Nucleus accumbens (tissue), 56 donors: Measurements from ENCODE around the gene GLI3.
A peak's percentile ranks its signal among the peaks of the same experiment; 100 is the strongest.

ENCODE experiments used
- DNase-seq, 56 donors: peaks; one replicate each; lab custom pipeline; 2025; lab: John Stamatoyannopoulos, UW

Gene GLI3

GRCh38 chr7:42065015-42065414 lies 172.0 kb downstream of the GLI3 start:
- no peak for DNase-seq

DNA sequence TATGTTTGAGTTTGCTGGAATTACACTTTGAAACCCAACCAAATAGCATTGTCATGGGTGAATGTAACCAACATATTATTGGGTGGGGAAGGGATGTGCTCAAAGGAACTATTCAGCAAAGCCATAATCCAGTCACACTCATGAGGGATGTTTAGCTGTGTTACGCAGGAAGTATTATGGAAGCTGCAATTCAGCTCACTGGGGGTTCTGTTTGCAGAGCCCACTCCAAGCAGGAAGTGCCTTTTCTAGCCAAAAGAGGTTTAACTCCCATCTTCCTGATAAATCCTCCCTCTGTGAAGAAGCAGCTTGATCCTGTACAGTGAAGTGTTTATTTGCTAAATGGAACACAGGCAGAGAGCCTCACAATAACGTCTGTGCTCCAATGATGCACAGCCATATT lies 172.5 kb downstream of the GLI3 start:
- DNase-seq = no peak

GRCh38 chr7:42059275-42059674 lies 177.7 kb downstream of the GLI3 start:
- DNase-seq = no peak

DNA sequence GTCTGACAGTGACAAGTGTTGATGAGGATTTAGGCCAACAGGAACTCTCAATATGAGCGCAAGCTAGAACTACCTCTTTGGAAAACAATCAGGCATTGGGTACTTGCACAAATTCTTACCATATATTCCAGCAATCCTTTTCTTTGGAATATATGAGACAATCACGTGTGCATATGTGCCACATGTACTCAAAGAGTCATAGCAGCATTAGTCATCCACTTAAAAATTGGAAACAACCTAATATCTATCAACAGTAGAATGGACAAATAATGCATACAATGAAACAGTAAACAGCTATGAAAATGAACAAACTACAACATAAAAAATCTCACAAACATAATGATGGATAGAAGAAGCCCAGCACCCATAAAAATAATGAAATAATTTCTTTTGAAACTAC lies 179.7 kb downstream of the GLI3 start:
- no peak for DNase-seq

DNA sequence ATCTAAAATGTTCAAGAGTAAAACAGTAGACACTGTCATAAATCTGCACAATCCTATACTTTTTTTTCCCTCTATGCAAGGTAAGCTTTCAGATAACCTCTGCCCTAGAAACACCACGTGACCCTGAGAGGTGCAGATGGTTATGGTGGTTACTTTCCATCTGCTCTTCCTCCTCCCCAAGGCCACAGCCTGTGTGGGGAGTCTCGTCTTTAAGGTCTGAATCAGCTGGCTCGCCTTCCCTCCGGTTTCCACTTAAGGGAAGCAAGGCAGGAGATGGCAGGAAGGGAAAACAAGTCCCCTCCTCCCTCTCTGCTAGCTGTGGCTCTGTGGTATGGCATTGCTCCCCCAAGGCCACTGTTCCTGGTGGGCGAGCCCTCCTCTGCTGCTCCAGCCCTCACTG lies 181.8 kb downstream of the GLI3 start:
- DNase-seq = no peak

DNA sequence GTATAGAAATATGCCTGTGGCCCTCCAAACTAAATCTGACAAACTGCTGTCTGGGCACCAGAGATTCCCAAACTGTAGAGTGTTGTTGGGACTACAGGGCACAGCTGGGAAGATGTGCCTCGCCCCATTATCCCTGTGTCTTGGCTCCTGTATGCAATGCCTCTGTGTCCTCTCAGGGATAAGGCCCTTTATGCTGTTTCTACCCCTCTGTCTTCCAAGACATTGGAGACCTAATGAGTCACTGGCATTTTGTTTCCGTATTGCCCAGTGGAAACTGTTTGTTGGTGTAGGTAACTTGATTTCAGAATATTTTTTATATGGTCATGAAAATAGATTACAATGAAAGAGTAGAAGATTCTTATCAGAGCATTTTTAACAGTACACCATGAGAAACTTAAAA lies 183.2 kb downstream of the GLI3 start:
- DNase-seq = no peak

DNA sequence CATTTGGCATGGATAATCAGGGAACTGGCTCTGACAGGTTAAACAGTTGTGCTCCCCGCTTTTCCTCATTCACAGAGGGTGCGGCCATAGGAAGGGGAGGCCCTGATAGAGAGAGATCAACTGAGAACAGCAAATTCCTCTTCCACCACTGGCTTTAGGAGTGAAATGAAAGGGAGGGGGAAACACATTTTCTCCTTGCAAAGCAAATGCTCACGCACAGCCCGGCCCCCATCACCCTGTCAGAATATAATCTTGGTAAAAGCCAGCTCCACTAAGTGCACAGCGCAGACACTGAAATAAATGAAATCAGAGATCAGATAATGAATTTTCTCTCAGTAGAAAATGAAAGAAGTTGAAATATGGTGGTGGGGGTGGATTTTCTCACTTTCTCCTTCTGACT lies 187.2 kb downstream of the GLI3 start:
- DNase-seq = no peak

GRCh38 chr7:42046483-42046882 lies 190.5 kb downstream of the GLI3 start:
- DNase-seq = no peak

- DNase-seq = no peak
Observed at GRCh38 chr7:42045961-42046360, 191.0 kb downstream of the GLI3 start.

GRCh38 chr7:42039921-42040320 lies 197.1 kb downstream of the GLI3 start:
- DNase-seq = no peak

- peak in 6 of 56 donors; percentile 5 to 45 (median 22) for DNase-seq
Observed at GRCh38 chr7:42035210-42035609, 201.8 kb downstream of the GLI3 start.

DNA sequence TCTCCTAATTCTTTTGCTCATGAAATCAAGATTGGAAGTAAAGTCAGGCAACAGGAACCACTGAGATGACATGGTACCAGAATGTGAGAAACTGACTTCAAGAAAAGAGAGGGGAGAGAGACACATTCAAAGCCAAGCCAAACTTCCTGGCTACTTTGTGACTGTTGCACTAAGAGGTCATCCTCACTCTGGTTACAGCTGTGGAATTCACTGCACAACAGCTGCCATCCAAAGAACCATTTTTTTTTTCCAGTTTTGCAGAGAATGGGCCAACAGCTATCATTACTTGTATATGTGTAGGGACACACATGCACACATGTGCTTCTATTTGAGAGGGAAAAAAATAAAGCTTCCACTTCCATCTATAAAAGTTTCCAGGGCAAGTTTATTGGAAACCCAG lies 203.5 kb downstream of the GLI3 start:
- no peak for DNase-seq

GRCh38 chr7:42029405-42029804 lies 207.6 kb downstream of the GLI3 start:
- DNase-seq = no peak

DNA sequence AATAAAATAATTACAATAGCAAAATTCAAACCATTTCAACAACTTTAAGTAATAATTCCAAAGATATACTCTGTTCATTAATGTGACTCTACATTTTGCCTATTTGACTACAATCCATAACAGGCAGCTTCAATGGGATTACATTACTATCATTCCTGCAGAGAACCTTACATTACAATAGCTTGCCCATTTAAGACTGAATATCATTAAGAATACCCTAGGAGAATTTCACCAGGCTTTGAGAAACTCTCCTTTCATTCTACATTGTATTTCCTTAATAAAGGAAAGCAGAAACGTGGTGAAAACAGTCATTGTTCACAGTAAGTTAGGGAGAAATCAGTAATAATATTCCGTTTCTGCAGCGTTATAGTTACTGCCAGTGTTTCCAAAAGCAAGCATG lies 209.5 kb downstream of the GLI3 start:
- DNase-seq = no peak

- no peak for DNase-seq
Observed at GRCh38 chr7:42026622-42027197, 210.3 kb downstream of the GLI3 start.

DNA sequence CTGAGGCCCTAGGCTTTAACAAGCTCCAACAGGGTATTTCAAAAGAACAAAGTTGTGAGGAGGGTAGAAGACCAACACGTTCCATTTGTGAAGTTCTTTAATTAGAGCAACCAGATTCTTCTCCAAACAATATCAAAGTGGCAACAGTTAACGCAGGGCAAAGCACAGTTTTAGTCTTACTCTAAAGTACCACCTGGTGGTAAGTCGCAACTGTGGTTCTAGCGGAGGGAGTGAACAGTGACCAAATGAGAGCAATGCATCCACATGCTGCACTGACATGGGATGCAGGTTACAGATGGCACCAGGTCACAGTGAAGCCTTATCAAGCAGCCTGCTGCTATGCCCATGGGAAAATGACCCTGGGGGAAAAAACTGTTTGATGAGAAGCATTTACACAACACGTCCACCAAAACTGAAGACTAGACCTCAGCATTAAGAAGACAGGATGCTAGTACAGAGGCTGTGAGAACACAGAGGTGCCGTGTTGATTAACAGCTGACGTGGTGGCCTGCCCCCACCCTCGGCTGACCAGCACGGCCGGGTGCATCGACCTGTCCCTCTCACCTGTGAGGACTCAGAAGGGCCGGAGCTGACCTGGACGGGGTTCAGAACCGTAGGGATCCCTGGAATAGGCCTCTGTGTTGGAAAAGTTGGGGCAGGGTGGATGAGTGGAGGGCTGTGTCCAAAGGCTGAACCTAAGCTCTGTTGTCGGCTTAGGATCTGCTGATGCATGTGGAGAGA lies 211.2 kb downstream of the GLI3 start:
- no peak for DNase-seq

GRCh38 chr7:42024537-42024936 lies 212.5 kb downstream of the GLI3 start:
- DNase-seq = no peak

- DNase-seq = no peak
Observed at GRCh38 chr7:42023262-42023661, 213.7 kb downstream of the GLI3 start.

GRCh38 chr7:42022791-42023190 lies 214.2 kb downstream of the GLI3 start:
- no peak for DNase-seq

DNA sequence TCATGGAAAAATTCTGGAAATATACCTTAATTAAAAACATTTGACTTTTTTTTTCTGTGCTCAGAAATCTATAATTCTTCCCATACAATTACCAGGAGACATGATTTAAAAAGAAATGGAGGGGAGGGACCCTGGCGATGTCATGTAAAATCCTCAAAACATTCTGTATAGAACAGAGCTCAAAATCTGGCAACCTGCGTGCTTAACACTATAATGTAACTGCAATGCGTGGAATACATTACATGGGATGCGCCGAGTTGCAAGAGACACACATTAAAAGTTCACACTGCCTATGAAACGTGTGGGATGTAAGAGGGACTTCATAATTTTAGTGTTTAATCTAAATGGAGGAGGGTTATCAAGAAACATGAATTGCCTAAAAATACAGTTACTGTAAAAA lies 215.0 kb downstream of the GLI3 start:
- DNase-seq = no peak

DNA sequence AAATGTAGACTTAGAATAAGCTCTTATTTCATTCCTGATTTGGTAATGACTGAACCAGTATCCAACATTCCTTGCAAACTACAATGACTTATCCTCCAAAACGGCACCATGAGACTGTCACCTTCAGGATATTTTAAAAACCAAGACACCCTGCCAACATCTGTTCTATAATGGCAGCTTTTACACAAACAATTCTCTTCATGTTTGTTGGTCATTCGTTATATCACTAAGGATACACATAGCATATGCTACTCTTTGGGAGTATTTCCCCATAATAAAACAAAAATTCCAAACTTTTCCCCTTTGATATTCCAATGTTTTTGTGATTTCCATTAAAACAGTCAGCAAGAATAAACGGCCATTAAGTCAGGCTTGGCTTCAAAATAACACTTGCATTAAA lies 215.4 kb downstream of the GLI3 start:
- no peak for DNase-seq

DNA sequence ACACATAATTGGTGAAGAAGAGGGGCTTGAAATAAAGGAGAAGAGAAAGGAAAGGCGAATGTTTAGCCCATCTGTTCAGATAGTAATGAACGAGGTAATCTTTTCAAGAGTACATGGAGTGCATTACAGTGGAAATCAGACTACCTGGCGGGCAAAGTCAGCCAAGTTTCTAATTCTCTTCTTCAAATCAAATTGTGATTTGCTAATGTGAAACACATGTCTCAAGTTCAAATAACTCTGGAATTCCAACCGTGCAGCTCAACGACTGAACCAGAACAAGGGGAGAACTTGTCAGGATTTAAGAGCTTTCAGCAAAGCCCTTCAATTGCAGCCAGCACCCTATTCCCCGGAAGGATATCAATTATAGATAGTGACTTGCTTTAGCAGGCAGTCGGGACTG lies 216.9 kb downstream of the GLI3 start:
- no peak for DNase-seq
